ENCODE data around the gene CAPN5. TPM values are rescaled to one million over a fixed set of nuclear protein-coding genes. Genes with fewer than 3 reads are reported as not detected.

Gene CAPN5
- total RNA-seq, 1 donor from 2014 or later: 17.2 TPM

GRCh38 chr11:77153276-77154185 lies 86.8 kb downstream of the CAPN5 start:
- no peak for DNase-seq

GRCh38 chr11:77154381-77155081 lies 87.8 kb downstream of the CAPN5 start:
- peak; percentile 31 for DNase-seq

- no peak for DNase-seq
These were observed 88.3 kb downstream of the CAPN5 start for GRCh38 chr11:77155082-77155475.

GRCh38 chr11:77155556-77156130 lies 88.9 kb downstream of the CAPN5 start:
- DNase-seq: no peak

- DNase-seq: no peak
These were observed 89.8 kb downstream of the CAPN5 start for GRCh38 chr11:77156396-77157195.

GRCh38 chr11:77158041-77158695 lies 91.4 kb downstream of the CAPN5 start:
- DNase-seq: no peak

DNA sequence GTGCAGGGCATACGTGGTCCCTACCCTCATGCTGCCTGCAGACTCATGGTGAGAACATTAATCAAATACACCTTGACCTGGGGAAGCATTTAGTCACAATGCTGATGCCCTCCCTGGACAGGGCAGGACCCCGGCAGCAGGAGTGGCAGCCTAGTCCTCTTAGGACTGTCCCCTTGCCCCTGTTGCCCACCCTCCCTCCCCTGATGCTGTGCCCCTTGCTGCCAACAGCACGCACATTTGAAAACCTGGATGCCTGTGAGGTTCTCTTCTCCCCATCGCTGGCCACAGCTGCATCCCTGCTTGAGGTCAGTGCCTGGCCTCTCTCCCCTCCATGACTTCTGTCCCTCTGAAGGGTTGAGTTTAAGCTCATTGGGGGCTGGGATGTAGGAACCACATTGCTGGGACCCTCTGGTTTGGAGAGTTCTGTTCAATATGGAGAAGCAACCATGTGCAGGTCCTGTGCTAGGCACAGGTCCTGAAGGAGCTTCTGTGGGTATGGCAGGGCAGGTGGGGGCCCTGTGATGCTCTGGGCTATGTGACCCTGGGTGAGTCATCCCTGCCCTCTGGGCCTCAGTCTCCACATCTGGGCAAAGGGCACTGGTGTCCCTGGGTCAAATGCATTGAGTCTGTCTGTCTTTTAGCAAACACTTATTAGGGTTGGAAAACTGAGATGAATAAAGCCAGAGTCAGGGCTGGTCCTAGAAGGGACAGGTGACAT lies 92.6 kb downstream of the CAPN5 start:
- DNase-seq: no peak

DNA sequence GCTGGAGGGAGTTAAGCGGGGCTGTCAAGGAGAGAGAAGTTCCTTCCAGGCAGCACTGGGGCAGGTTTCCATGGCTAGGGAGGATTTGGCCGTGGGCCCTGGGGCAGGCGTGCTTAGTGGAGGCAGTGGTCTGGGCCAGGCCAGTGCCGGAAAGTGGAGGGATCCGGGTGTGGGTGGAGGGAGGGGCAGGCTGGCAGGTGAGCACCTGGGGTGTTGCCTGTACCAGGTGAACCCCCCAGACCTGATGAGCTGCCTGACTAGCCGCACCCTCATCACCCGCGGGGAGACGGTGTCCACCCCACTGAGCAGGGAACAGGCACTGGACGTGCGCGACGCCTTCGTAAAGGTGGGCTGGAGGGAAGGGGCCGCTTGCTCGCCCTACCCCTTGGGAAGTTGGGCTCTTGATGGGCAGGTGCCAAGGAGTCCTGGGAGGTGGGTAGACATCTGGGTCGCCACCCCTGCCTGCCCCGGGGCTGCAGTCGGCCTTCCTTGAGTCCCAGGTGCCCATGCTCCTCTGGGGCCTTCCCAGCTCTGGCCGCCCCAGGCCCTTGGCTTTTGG lies 93.2 kb downstream of the CAPN5 start:
- no peak for DNase-seq

- no peak for DNase-seq
These were observed 96.5 kb downstream of the CAPN5 start for GRCh38 chr11:77163271-77163670.

- no peak for DNase-seq
These were observed 98.3 kb downstream of the CAPN5 start for GRCh38 chr11:77165066-77165465.

DNA sequence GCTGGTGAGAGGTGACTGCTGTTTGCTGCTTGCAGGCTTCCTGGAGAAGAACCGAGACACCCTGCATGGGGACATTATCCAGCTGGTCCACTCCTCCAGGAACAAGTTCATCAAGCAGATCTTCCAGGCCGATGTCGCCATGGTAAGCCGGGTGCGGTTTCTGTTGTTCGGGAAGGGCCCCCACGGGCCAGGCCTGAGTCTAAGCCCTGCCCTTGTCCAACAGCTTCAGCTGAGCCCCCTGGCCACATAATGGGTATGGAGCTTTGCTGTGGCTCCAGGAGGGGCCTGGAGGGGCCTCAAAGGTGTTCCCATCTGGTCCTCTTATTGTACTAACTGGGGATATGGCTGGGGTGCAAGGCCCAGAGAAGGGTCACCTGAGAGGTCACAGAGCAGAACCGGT lies 99.2 kb downstream of the CAPN5 start:
- DNase-seq: no peak

DNA sequence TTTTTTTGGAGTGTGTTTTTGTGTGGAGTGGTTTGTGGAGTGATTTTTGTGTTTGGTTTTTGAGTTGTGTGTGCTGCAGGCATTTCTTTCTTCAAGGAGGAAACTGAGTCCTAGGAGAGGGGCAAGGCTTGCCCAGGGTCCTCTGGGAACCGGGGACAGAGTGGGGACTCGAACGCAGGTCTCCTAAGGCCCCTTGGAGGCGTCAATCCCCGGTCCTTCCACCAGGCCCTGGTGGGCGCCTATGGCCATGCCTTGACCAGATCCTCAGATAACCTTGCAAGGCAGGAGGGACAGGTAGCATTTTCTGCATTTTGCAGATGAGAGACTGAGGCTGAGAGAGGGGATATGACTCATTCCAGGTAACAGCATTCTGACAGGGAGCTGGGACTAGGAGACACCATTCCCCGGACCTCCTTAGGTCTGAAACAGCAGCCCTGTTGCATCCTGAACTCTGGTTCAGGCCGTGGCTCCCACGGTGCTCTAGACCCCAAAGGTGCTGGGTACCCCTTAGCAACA lies 100.4 kb downstream of the CAPN5 start:
- DNase-seq: no peak

DNA sequence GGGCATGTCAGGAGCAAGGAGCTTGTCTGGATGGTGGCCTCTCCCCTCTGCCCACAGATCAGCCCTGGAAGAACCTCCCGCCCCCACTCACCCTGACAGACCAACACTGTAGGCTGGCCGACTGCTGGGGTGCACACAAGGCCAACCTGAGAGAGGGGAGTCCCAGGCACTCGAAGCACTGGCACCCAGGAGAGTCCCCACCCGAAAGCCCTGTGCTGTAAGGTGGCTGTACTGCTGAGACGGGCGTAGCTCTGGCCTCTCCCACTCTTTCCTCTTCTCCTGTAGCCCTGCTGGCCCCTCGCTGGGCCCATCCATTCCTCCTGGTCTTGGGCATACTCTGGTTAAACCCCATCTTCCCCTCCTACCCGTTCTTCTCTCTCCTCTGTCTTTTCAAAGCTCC lies 101.0 kb downstream of the CAPN5 start:
- DNase-seq: no peak

DNA sequence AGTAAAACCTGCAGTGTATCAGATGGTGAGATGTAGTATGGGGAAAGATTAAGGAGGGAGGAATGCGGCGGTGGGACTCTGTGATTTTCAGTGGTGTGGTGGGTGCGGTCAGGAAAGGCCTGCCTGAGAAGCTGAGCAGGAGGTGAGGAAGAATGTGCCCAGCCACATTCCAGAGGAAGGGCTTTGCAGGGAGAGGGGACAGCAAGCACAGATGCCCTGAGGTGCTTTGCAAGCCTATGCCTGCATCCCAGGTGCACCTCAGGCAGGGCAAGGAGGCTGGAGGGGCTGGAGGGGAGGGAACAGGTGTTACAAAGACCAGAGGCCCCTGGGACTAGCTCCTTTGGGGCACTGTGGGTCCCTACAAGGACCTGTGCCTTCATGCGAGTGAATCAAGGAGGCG lies 103.3 kb downstream of the CAPN5 start:
- DNase-seq: no peak

- DNase-seq: no peak
These were observed 104.5 kb downstream of the CAPN5 start for GRCh38 chr11:77171254-77171653.

- DNase-seq: no peak
These were observed 105.3 kb downstream of the CAPN5 start for GRCh38 chr11:77171885-77172665.

DNA sequence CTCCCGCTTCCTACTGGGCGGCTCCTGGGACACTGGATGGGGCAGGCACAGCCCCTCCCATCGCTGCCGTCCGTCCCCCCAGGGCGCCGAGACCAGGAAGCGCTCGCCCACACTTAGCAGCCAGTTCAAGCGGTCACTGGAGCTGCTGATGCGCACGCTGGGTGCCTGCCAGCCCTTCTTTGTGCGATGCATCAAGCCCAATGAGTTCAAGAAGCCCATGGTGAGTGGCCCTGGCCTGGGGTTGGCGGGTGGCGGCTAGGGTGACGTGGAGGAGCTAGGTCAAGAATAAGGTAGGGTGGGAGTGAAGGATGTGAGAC lies 105.9 kb downstream of the CAPN5 start:
- no peak for DNase-seq

- no peak for DNase-seq
These were observed 106.7 kb downstream of the CAPN5 start for GRCh38 chr11:77173494-77173893.

DNA sequence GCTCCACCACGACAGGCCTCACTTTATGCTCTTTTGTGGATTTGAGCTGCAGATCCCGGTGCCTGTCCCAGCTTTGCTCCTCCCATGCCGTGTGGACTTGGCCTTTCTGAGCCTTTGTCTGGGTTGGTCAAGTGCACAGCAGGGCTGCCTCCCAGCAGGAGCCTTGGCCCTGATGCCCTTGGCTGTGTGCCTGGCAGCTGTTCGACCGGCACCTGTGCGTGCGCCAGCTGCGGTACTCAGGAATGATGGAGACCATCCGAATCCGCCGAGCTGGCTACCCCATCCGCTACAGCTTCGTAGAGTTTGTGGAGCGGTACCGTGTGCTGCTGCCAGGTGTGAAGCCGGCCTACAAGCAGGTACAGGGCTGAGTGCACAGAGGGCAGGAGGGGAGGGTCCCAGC lies 107.8 kb downstream of the CAPN5 start:
- DNase-seq: no peak
